Gastrocnemius medialis (tissue), 4 donors: ENCODE measurements around the gene MEDAG.

Experiments
- POLR2A ChIP-seq, 2 donors: fragments of 450-650 bp; IDR thresholded peaks; one replicate each; pipeline ENCODE4 v1.6.1; 2017; ENCODE audit warnings: antibody characterized with exemption in 2 of 2, mild to moderate bottlenecking in 2 of 2, moderate library complexity in 2 of 2
- TF ChIP-seq, protein P1 (sequence below), 5 experiments: fragments of 450-650 bp in 3 of 5; fragments of 200-600 bp in 2 of 5; sonication (generic) in 2 of 5; IDR thresholded peaks in 4 of 5; conservative IDR thresholded peaks in 1 of 5; 1 replicate in 4 of 5; 2 replicates in 1 of 5; pipeline ENCODE4 v1.5.1; 2016 to 2019; ENCODE audit warnings: antibody characterized with exemption in 5 of 5, mild to moderate bottlenecking in 3 of 5, moderate library complexity in 3 of 5

DNA sequence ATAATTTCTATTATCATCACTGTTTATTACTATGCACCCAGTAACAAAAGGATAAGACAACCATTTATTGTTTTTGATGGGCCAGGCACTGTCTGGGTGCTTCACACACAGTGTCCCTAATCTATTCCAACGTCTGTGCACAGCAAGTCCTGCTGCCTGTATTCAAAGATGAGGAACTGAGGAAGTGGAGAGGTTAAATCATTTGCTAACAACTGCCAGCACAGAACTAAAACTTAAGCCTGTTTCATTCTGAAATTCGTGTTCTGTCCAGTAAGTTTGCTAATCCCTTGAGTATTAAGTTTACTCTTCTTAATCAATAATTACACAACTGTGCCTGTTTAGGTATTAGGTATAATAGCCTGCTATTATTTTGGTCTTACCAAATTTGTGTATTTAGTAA is 68.3 kb downstream of the MEDAG start:
- TF ChIP-seq, protein P1, sequence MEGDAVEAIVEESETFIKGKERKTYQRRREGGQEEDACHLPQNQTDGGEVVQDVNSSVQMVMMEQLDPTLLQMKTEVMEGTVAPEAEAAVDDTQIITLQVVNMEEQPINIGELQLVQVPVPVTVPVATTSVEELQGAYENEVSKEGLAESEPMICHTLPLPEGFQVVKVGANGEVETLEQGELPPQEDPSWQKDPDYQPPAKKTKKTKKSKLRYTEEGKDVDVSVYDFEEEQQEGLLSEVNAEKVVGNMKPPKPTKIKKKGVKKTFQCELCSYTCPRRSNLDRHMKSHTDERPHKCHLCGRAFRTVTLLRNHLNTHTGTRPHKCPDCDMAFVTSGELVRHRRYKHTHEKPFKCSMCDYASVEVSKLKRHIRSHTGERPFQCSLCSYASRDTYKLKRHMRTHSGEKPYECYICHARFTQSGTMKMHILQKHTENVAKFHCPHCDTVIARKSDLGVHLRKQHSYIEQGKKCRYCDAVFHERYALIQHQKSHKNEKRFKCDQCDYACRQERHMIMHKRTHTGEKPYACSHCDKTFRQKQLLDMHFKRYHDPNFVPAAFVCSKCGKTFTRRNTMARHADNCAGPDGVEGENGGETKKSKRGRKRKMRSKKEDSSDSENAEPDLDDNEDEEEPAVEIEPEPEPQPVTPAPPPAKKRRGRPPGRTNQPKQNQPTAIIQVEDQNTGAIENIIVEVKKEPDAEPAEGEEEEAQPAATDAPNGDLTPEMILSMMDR (IDR thresholded peaks at IDR 0.05 in 4 of 5, conservative IDR thresholded peaks at IDR 0.05 in 1 of 5), result no peak
- TF ChIP-seq POLR2A (IDR thresholded peaks at IDR 0.05), result no peak
